Hepatocyte (in vitro differentiated cells): ENCODE data around the gene HPCAL1. TPM values are rescaled to one million over a fixed set of nuclear protein-coding genes. Genes with fewer than 3 reads are reported as not detected.

Source experiments
- DNase-seq: peaks from one replicate; pipeline ENCODE4 v3.0.0-alpha.2; 2016; ENCODE audit warnings: low spot score
- H2AFZ ChIP-seq: fragments of 200-600 bp; sonication (generic); 2 replicates; pipeline ENCODE4 v1.6.0; 2016; ENCODE audit warnings: antibody characterized with exemption, mild to moderate bottlenecking
- H3K27ac ChIP-seq: fragments of 200-600 bp; sonication (generic); 2 replicates; pipeline ENCODE4 v1.5.1; 2016; ENCODE audit warnings: mild to moderate bottlenecking
- H3K27me3 ChIP-seq: fragments of 200-600 bp; sonication (generic); 2 replicates; pipeline ENCODE4 v1.6.1; 2016
- H3K36me3 ChIP-seq: fragments of 200-600 bp; sonication (generic); replicated peaks from 2 replicates; pipeline ENCODE4 v1.5.1; 2016; ENCODE audit warnings: low read depth; ENCODE audit not compliant: insufficient read depth
- H3K4me1 ChIP-seq: fragments of 200-600 bp; sonication (generic); 2 replicates; pipeline ENCODE4 v1.5.1; 2016; ENCODE audit warnings: mild to moderate bottlenecking, moderate library complexity; ENCODE audit not compliant: insufficient read depth
- H3K4me2 ChIP-seq: fragments of 200-600 bp; sonication (generic); 2 replicates; pipeline ENCODE4 v1.6.0; 2016
- H3K4me3 ChIP-seq: fragments of 200-600 bp; sonication (generic); 2 replicates; pipeline ENCODE4 v1.5.1; 2016; ENCODE audit warnings: mild to moderate bottlenecking
- H3K79me2 ChIP-seq: fragments of 200-600 bp; sonication (generic); 2 replicates; pipeline ENCODE4 v1.6.0; 2017; ENCODE audit warnings: mild to moderate bottlenecking
- H3K9me2 ChIP-seq: fragments of 200-600 bp; sonication (generic); replicated peaks from 2 replicates; pipeline ENCODE4 v1.6.0; 2017; ENCODE audit warnings: mild to moderate bottlenecking; ENCODE audit not compliant: insufficient read depth
- H3K9me3 ChIP-seq: fragments of 200-600 bp; sonication (generic); 2 replicates; pipeline ENCODE4 v1.5.1; 2016; ENCODE audit warnings: low read depth, mild to moderate bottlenecking
- H4K20me1 ChIP-seq: fragments of 200-600 bp; sonication (generic); 2 replicates; pipeline ENCODE4 v1.6.0; 2016; ENCODE audit warnings: mild to moderate bottlenecking; ENCODE audit not compliant: insufficient read depth, poor library complexity, severe bottlenecking
- CTCF ChIP-seq: fragments of 200-600 bp; sonication (generic); IDR thresholded peaks from 2 replicates; pipeline ENCODE4 v1.5.1; 2016; ENCODE audit warnings: antibody characterized with exemption, mild to moderate bottlenecking; ENCODE audit not compliant: poor library complexity
- EZH2 ChIP-seq: fragments of 200-600 bp; sonication (generic); IDR thresholded peaks from 2 replicates; pipeline ENCODE4 v1.6.1; 2016; ENCODE audit warnings: antibody characterized with exemption, mild to moderate bottlenecking, borderline replicate concordance
- EZH2phosphoT487 ChIP-seq: fragments of 200-600 bp; sonication (generic); IDR thresholded peaks from one replicate; pipeline ENCODE4 v1.6.1; 2018; ENCODE audit warnings: antibody characterized with exemption, mild to moderate bottlenecking, low read depth, moderate library complexity; ENCODE audit not compliant: unreplicated experiment, severe bottlenecking
- WGBS: methylation state at CpG from one replicate; pipeline ENCODE4 v1.1.6; 2016; ENCODE audit warnings: low lambda C conversion rate; ENCODE audit errors: missing lambda C conversion rate; 5-methylcytosine and 5-hydroxymethylcytosine counted together
- polyA plus RNA-seq: library from polyadenylated mRNA; unstranded; fragments of >200 nt; fragmentation: Nextera tagmentation; extraction: Ambion mirVana; gene quantifications from 2 replicates; pipeline ENCODE4 v1.2.1, GENCODE V29; 2016
- total RNA-seq: library from RNA; depleted of rRNA; stranded (reverse); fragments of >200 nt; gene quantifications from 2 replicates; pipeline ENCODE4 v1.2.3, GENCODE V29; 2014

HPCAL1 gene
- total and polyA plus RNA-seq, 2 experiments from 2014 or later = 22.5 to 39.1 TPM

DNA sequence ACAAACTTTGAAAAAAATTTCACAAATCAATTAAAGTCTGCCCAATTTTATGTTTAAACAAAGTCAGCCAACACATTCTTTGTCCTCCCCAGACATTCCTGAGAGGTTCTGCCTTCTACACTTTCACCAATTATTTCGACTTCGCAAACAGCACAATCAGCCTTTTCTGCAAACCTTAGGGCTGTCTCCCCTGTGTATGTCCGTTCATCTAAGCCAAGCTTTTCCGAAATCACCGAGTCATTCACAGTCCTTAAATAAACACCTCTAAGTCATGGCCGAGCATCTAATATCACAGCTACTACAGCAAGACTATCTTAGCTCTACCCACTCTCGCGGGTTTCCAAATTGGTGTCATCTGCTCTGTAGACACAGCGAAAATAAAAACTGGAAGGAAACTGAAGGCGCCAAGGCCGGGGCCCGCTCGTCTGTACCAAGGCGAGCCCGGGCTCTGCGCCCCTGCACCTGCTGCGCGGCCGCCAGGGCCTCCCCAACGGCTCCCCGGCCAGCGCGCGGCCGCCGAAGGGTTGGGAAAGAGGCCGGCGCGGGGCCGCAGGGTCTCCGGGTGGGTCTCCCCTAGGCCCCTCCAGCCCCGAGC lies 144.7 kb downstream of the HPCAL1 start:
- peaks cover 37% of the 10 kb centered on the region for H4K20me1 ChIP-seq
- 4% methylated on average over 32 of the region's 32 CpGs for WGBS
- H3K79me2 ChIP-seq = peaks cover 35% of the 10 kb centered on the region
- H3K36me3 ChIP-seq = peaks cover 2% of the 10 kb centered on the region
- no peaks in the 10 kb centered on the region for H3K9me3 ChIP-seq
- H3K27ac ChIP-seq = peak overlapping the region; percentile 99
- peak overlapping the region; percentile 72 for H3K4me3 ChIP-seq
- DNase-seq = peak; percentile 61
- H3K4me1 ChIP-seq = peaks cover 11% of the 10 kb centered on the region
- H3K9me2 ChIP-seq = no peaks in the 10 kb centered on the region
- H2AFZ ChIP-seq = peak overlapping the region; percentile 2
- TF ChIP-seq CTCF = no peak
- TF ChIP-seq EZH2 = no peak
- TF ChIP-seq EZH2phosphoT487 = no peak
- H3K27me3 ChIP-seq = no peaks in the 10 kb centered on the region
- H3K4me2 ChIP-seq = peak overlapping the region; percentile 85

DNA sequence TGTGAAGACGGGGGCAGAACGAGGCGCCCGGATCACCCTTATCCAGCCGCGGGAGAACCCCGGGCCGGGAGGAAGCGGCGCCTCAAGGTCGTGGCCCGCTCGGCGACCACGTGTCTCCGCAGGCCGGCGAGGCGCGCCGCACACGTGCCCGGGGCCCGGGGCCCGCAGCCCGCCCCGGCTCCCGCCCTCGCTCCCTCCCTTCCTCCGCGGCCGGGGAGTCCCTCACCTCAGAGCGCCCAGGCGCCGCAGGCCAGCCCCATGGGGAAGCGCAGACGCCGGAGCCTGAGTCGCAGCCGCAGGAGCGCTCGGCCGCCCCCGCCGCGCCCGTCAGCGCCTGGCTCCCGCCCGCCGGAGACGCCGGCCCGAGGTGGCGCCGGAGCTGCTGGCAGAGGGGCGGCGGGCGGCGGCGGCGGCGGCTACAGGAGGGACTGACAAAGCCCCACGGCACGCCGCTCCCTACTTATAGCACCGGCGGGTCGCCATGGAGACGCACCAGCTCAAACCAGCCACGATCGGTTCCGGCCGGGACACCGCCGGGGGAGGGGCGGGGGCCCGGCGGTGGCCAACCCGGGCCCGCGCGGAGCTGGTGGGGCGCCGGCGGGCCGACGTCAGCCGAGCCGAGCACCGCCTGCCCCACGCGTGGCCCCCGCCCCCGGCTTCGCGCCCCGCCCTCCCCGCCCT lies 145.3 kb downstream of the HPCAL1 start, which contains the start of gene ODC1:
ODC1 (minus strand) TSS at position 433 of the 681 bp plus-strand sequence. CDS start 3,295 bp downstream, outside the sequence.
- H3K4me2 ChIP-seq = peak within 1 kb of the TSS; percentile 99
- no peaks in the 10 kb centered on the region for H3K36me3 ChIP-seq
- H3K9me2 ChIP-seq = no peaks in the 10 kb centered on the region
- peak; percentile 98 for DNase-seq
- H4K20me1 ChIP-seq = peaks cover 37% of the 10 kb centered on the region
- peak within 1 kb of the TSS; percentile 72 for H3K4me3 ChIP-seq
- H3K79me2 ChIP-seq = peaks cover 35% of the 10 kb centered on the region
- H3K4me1 ChIP-seq = peaks cover 11% of the 10 kb centered on the region
- H3K27ac ChIP-seq = peak within 1 kb of the TSS; percentile 100
- H3K9me3 ChIP-seq = no peaks in the 10 kb centered on the region
- 1% methylated on average over 19 of the region's 99 CpGs for WGBS
- H2AFZ ChIP-seq = peak within 1 kb of the TSS; percentile 90
- H3K27me3 ChIP-seq = no peaks in the 10 kb centered on the region
- TF ChIP-seq CTCF (no peak), EZH2phosphoT487 (no peak), EZH2 (no peak)

- peak overlapping the region; percentile 100 for H3K27ac ChIP-seq
- H3K4me1 ChIP-seq = peaks cover 11% of the 10 kb centered on the region
- TF ChIP-seq CTCF = peak; percentile 27
- no peak for TF ChIP-seq EZH2
- peak overlapping the region; percentile 70 for H3K4me3 ChIP-seq
- 8% methylated on average over 50 of the region's 73 CpGs for WGBS
- peaks cover 35% of the 10 kb centered on the region for H3K79me2 ChIP-seq
- H2AFZ ChIP-seq = peak overlapping the region; percentile 90
- H3K4me2 ChIP-seq = peak overlapping the region; percentile 99
- no peaks in the 10 kb centered on the region for H3K9me3 ChIP-seq
- peaks cover 37% of the 10 kb centered on the region for H4K20me1 ChIP-seq
- H3K27me3 ChIP-seq = no peaks in the 10 kb centered on the region
- no peaks in the 10 kb centered on the region for H3K36me3 ChIP-seq
- DNase-seq = no peak
- no peaks in the 10 kb centered on the region for H3K9me2 ChIP-seq
Observed at GRCh38 chr2:10448576-10449485, 146.1 kb downstream of the HPCAL1 start.
